PFSK-1 (cell line): ENCODE results near the gene ABHD6.

Experiments used
- FOXP2 ChIP-seq: optimal IDR thresholded peaks from 2 replicates; pipeline ENCODE3; 2011; ENCODE audit warnings: borderline replicate concordance, control low read depth, inconsistent platforms; ENCODE audit not compliant: insufficient read depth; ENCODE audit errors: extremely low read length, extremely low read depth
- POLR2AphosphoS5 ChIP-seq: IDR thresholded peaks from 2 replicates; pipeline ENCODE4 v1.6.1; 2012; ENCODE audit warnings: low read depth, mild to moderate bottlenecking, control low read depth, low read length, moderate library complexity
- REST ChIP-seq, 2 experiments: IDR thresholded peaks; 2 replicates each; pipeline versions ENCODE4 v1.6.1 to v1.8.0; 2011 to 2012; ENCODE audit warnings: low read depth in 2 of 2, low read length in 2 of 2, control low read depth in 1 of 2, inconsistent platforms in 1 of 2, mild to moderate bottlenecking in 1 of 2, moderate library complexity in 1 of 2; ENCODE audit not compliant: insufficient read depth in 1 of 2
- SIN3A ChIP-seq: IDR thresholded peaks from 2 replicates; pipeline ENCODE4 v1.6.1; 2012; ENCODE audit warnings: mild to moderate bottlenecking, low read length, moderate library complexity, borderline replicate concordance; ENCODE audit not compliant: insufficient read depth
- TAF1 ChIP-seq: IDR thresholded peaks from 2 replicates; pipeline ENCODE4 v1.6.1; 2012; ENCODE audit warnings: low read length, control low read depth, borderline replicate concordance; ENCODE audit not compliant: insufficient read depth

ABHD6 gene

GRCh38 chr3:58293516-58293915 is 55.9 kb downstream of the ABHD6 start:
- TF ChIP-seq TAF1, result no peak
- TF ChIP-seq POLR2AphosphoS5, result no peak
- TF ChIP-seq REST (IDR thresholded peaks at IDR 0.05; ENCODE audit: insufficient read depth in 1 of 2, low read depth in 2 of 2, low read length in 2 of 2), result no peak
- no peak for TF ChIP-seq FOXP2
- TF ChIP-seq SIN3A, result no peak

- TF ChIP-seq TAF1 (no peak), SIN3A (no peak), FOXP2 (no peak), REST (IDR thresholded peaks at IDR 0.05; ENCODE audit: insufficient read depth in 1 of 2, low read depth in 2 of 2, low read length in 2 of 2) (no peak), POLR2AphosphoS5 (no peak)
Measured at GRCh38 chr3:58296269-58296668, 58.7 kb downstream of the ABHD6 start.

- no peak for TF ChIP-seq POLR2AphosphoS5
- no peak for TF ChIP-seq FOXP2
- no peak for TF ChIP-seq SIN3A
- no peak for TF ChIP-seq TAF1
- TF ChIP-seq REST (IDR thresholded peaks at IDR 0.05; ENCODE audit: insufficient read depth in 1 of 2, low read depth in 2 of 2, low read length in 2 of 2), result no peak
Measured at GRCh38 chr3:58296843-58297242, 59.3 kb downstream of the ABHD6 start.

GRCh38 chr3:58298190-58298589 is 60.6 kb downstream of the ABHD6 start:
- TF ChIP-seq POLR2AphosphoS5, result no peak
- TF ChIP-seq REST (IDR thresholded peaks at IDR 0.05; ENCODE audit: insufficient read depth in 1 of 2, low read depth in 2 of 2, low read length in 2 of 2), result no peak
- no peak for TF ChIP-seq FOXP2
- no peak for TF ChIP-seq TAF1
- no peak for TF ChIP-seq SIN3A

GRCh38 chr3:58299075-58299474 is 61.5 kb downstream of the ABHD6 start:
- TF ChIP-seq POLR2AphosphoS5 (no peak), TAF1 (no peak), REST (IDR thresholded peaks at IDR 0.05; ENCODE audit: insufficient read depth in 1 of 2, low read depth in 2 of 2, low read length in 2 of 2) (no peak), SIN3A (no peak), FOXP2 (no peak)
